ENCODE data around the gene AFF1. TPM values are rescaled to one million over a fixed set of nuclear protein-coding genes. Genes with fewer than 3 reads are reported as not detected.

Gene AFF1
- total RNA-seq, 4 donors from 2014 or later = 105 to 152 (median 111) TPM

- Histone ChIP-seq H3K9me3 (no peaks in the 10 kb centered on the region), H3K4me3 (no peak overlapping the region)
- 89 to 95% methylated on average over 19 of the region's 19 CpGs for WGBS, 2 donors
Observed at GRCh38 chr4:86893136-86893535, 41.7 kb upstream of the AFF1 start.

GRCh38 chr4:86894455-86894854 is 40.4 kb upstream of the AFF1 start:
- Histone ChIP-seq H3K27ac (no peak overlapping the region), H3K27me3 (no peaks in the 10 kb centered on the region), H3K4me3 (no peak overlapping the region), H3K36me3 (no peaks in the 10 kb centered on the region), H3K4me1 (peaks cover 0 to 20% (median 4%) of the 10 kb centered on the region in 4 donors), H3K9me3 (no peaks in the 10 kb centered on the region)
- TF ChIP-seq POLR2A (IDR thresholded peaks at IDR 0.05) = no peak
- no peak for TF ChIP-seq EP300 (IDR thresholded peaks at IDR 0.05)
- TF ChIP-seq CTCF (IDR thresholded peaks at IDR 0.05) = no peak
- DNase-seq (ENCODE audit: low spot score in 2 of 2) = no peak

More at GRCh38 chr4:86893136-86893535, 41.7 kb upstream of the AFF1 start:
- Histone ChIP-seq H3K27ac (peak overlapping the region in 2 of 4 donors; percentile 86 to 93), H3K4me1 (peaks cover 0 to 20% (median 4%) of the 10 kb centered on the region in 4 donors), H3K27me3 (no peaks in the 10 kb centered on the region), H3K36me3 (no peaks in the 10 kb centered on the region)
- no peak for DNase-seq (ENCODE audit: low spot score in 2 of 2)
- no peak for TF ChIP-seq POLR2A (IDR thresholded peaks at IDR 0.05)
- no peak for TF ChIP-seq CTCF (IDR thresholded peaks at IDR 0.05)
- TF ChIP-seq EP300 (IDR thresholded peaks at IDR 0.05) = no peak

- H3K36me3 ChIP-seq = no peaks in the 10 kb centered on the region
- H3K27ac ChIP-seq = no peak overlapping the region
- TF ChIP-seq POLR2A (IDR thresholded peaks at IDR 0.05) (no peak), EP300 (IDR thresholded peaks at IDR 0.05) (no peak), CTCF (IDR thresholded peaks at IDR 0.05) (peak; percentile 52 to 86 (median 73))
- peak in 1 of 2 donors; percentile 74 for DNase-seq (ENCODE audit: low spot score in 2 of 2)
- H3K9me3 ChIP-seq = no peaks in the 10 kb centered on the region
- H3K4me3 ChIP-seq = no peak overlapping the region
- peaks cover 0 to 16% (median 4%) of the 10 kb centered on the region in 4 donors for H3K4me1 ChIP-seq
- WGBS, 2 donors = 73 to 76% methylated on average over 6 of the region's 6 CpGs
- no peaks in the 10 kb centered on the region for H3K27me3 ChIP-seq
Observed at GRCh38 chr4:86895692-86896488, 38.9 kb upstream of the AFF1 start.

GRCh38 chr4:86896596-86896995 is 38.2 kb upstream of the AFF1 start:
- no peaks in the 10 kb centered on the region for H3K36me3 ChIP-seq
- no peak overlapping the region for H3K27ac ChIP-seq
- no peaks in the 10 kb centered on the region for H3K27me3 ChIP-seq
- DNase-seq (ENCODE audit: low spot score in 2 of 2) = no peak
- TF ChIP-seq POLR2A (IDR thresholded peaks at IDR 0.05) (no peak), CTCF (IDR thresholded peaks at IDR 0.05) (no peak), EP300 (IDR thresholded peaks at IDR 0.05) (no peak)
- H3K9me3 ChIP-seq = no peaks in the 10 kb centered on the region
- WGBS, 2 donors = 61 to 70% methylated on average over 4 of the region's 4 CpGs
- no peak overlapping the region for H3K4me3 ChIP-seq
- H3K4me1 ChIP-seq = peaks cover 0 to 9% (median 4%) of the 10 kb centered on the region in 4 donors

- Histone ChIP-seq H3K9me3 (no peaks in the 10 kb centered on the region), H3K4me3 (no peak overlapping the region), H3K36me3 (no peaks in the 10 kb centered on the region), H3K27me3 (no peaks in the 10 kb centered on the region), H3K4me1 (no peaks in the 10 kb centered on the region), H3K27ac (no peak overlapping the region)
- DNase-seq (ENCODE audit: low spot score in 2 of 2) = no peak
- TF ChIP-seq EP300 (IDR thresholded peaks at IDR 0.05) = no peak
- no peak for TF ChIP-seq CTCF (IDR thresholded peaks at IDR 0.05)
- TF ChIP-seq POLR2A (IDR thresholded peaks at IDR 0.05) = no peak
- 91 to 96% methylated on average over 4 of the region's 4 CpGs for whole genome bisulfite sequencing, 2 donors
Observed at GRCh38 chr4:86898562-86898961, 36.2 kb upstream of the AFF1 start.
